Gastroesophageal sphincter (tissue), 3 donors: ENCODE results near the gene MGAT4A.

Source experiments
- EP300 ChIP-seq: sonication (generic); formaldehyde crosslinking; IDR thresholded peaks from one replicate; pipeline ENCODE4 v1.6.1; 2017; ENCODE audit warnings: antibody characterized with exemption, mild to moderate bottlenecking
- POLR2AphosphoS5 ChIP-seq: sonication (generic); formaldehyde crosslinking; IDR thresholded peaks from one replicate; pipeline ENCODE4 v1.6.1; 2017; ENCODE audit warnings: antibody characterized with exemption
- TF ChIP-seq, protein P1 (sequence below), 4 experiments: fragments of 200-600 bp in 2 of 4; fragments of 450-650 bp in 2 of 4; sonication (generic) in 1 of 4; IDR thresholded peaks; one replicate each; pipeline ENCODE4 v1.5.1; 2017 to 2019; ENCODE audit warnings: antibody characterized with exemption in 4 of 4, mild to moderate bottlenecking in 2 of 4, moderate library complexity in 2 of 4

DNA sequence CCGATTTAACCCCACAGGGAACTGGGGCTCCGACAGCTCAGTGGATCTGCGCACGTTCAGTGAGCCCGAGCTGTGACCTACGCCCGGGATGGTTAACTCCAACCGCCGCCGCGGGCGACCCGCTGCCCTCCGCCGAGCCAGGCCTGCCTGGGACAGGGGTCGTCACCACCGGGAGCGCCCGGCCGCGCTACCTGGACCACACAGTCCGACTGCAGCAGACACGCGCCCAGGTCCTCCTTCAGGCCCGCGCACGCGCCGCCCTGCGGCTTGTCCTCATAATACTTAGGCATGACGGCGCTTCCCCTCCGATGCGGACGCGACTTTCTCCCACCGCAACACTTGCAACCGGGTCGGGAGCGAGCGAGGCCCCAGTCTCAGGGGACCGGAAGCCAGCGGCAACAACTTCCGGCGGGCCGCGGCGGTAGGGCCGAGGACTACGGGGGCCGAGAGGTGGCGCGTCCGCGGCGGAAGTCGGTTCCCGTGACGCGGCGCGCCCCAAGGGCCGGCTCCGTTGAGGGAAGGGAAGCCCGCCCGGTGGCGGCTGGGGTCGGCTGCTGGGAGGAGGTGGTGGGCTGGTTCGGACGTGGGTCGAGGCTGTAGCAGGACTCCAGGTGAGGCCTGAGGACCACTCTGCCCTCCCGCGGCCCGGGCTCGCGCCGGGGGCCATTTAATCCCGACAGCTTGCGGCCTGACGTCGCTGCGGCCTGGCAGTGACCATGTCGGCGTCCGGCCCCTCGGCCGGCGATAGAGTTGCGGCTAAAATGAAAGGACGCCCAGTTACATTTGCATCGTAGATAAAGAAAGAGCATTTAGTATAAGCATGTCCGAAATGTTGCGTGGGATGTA lies 122.6 kb downstream of the MGAT4A start, which contains the start of the genes COA5 and UNC50:
- TF ChIP-seq, protein P1, sequence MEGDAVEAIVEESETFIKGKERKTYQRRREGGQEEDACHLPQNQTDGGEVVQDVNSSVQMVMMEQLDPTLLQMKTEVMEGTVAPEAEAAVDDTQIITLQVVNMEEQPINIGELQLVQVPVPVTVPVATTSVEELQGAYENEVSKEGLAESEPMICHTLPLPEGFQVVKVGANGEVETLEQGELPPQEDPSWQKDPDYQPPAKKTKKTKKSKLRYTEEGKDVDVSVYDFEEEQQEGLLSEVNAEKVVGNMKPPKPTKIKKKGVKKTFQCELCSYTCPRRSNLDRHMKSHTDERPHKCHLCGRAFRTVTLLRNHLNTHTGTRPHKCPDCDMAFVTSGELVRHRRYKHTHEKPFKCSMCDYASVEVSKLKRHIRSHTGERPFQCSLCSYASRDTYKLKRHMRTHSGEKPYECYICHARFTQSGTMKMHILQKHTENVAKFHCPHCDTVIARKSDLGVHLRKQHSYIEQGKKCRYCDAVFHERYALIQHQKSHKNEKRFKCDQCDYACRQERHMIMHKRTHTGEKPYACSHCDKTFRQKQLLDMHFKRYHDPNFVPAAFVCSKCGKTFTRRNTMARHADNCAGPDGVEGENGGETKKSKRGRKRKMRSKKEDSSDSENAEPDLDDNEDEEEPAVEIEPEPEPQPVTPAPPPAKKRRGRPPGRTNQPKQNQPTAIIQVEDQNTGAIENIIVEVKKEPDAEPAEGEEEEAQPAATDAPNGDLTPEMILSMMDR (IDR thresholded peaks at IDR 0.05): peak in 3 of 4 experiments; percentile 3 to 30 (median 19)
- peak; percentile 96 for TF ChIP-seq POLR2AphosphoS5
- TF ChIP-seq EP300: no peak
